ENCODE measurements around the gene PIGB.

GRCh38 chr15:55279746-55280351, 39.2 kb upstream of the PIGB start:
- TF ChIP-seq CTCF (optimal IDR thresholded peaks at IDR 0.05 in 1 of 3, IDR thresholded peaks at IDR 0.05 in 1 of 3, conservative IDR thresholded peaks at IDR 0.05 in 1 of 3; ENCODE audit: extremely low read depth in 1 of 3, insufficient read depth in 2 of 3, low read length in 3 of 3) (no peak), EZH2 (IDR thresholded peaks at IDR 0.05; ENCODE audit: low read length) (no peak)
